LNCaP clone FGC (cell line): Measurements from ENCODE around the gene MDC1.

Source experiments
- DNase-seq: peaks from one replicate; pipeline ENCODE4 v3.0.0-alpha.2; 2011; ENCODE audit warnings: low read depth
- H3K4me3 ChIP-seq: 2 replicates; pipeline ENCODE4 v1.5.1; 2011; ENCODE audit warnings: mild to moderate bottlenecking, low read depth, low read length, control low read depth
- TF ChIP-seq, protein P1 (sequence below): IDR thresholded peaks from 2 replicates; pipeline ENCODE4 v1.5.1; 2012; ENCODE audit warnings: mild to moderate bottlenecking; ENCODE audit not compliant: control insufficient read depth, insufficient read depth; ENCODE audit errors: extremely low read depth

The MDC1 gene

DNA sequence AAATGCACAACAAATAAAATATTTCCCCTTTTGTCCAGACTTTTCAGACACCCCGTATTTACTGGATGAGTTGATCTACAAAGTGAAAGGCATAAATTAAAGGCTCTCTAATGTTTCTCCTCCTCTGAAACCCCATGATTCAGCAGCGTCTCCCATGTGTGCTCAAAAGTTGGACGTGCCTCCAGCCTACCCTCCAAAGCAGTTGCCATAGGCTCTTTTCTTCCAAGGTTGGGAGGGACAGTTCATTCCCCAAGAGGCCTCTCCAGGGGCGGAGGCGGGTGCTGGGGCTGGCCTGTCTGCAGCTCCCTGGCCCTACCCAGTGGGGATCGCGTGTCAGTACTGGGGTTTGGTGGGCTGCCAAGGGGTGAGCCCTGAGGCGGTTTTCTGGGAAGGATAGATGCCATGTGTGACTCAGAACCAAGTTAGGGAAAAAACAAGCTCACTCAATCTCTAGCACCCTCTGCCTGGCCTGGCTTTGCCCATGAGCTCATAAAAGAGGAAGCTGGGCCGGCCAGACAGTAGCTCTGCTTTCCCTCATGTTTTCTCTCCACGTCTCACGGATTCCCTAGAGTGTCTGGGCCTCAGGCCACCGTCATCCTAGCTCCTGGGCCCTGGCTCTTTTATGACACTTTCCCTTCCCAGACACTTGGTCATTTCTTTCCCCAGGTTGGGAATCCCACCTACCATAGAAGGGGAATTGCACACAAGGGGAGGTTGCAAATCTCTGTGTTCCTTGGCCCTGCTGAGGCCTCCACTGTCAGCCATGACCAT lies 35.3 kb upstream of the MDC1 start:
- TF ChIP-seq, protein P1, sequence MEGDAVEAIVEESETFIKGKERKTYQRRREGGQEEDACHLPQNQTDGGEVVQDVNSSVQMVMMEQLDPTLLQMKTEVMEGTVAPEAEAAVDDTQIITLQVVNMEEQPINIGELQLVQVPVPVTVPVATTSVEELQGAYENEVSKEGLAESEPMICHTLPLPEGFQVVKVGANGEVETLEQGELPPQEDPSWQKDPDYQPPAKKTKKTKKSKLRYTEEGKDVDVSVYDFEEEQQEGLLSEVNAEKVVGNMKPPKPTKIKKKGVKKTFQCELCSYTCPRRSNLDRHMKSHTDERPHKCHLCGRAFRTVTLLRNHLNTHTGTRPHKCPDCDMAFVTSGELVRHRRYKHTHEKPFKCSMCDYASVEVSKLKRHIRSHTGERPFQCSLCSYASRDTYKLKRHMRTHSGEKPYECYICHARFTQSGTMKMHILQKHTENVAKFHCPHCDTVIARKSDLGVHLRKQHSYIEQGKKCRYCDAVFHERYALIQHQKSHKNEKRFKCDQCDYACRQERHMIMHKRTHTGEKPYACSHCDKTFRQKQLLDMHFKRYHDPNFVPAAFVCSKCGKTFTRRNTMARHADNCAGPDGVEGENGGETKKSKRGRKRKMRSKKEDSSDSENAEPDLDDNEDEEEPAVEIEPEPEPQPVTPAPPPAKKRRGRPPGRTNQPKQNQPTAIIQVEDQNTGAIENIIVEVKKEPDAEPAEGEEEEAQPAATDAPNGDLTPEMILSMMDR = no peak
- H3K4me3 ChIP-seq = no peak overlapping the region
- DNase-seq = no peak

DNA sequence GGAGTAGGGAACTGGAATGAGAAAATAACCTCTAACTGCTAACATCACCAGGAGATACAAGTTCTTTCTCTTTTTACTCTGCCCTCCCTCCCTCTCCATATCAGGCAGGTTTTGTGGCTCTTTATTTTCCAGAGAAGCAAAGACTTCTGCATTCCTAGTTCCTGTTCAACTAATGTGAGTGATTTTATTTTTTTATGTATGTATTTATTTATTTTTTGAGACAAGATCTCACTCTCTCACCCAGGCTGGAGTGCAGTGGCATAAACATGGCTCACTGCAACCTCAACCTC lies 33.2 kb upstream of the MDC1 start:
- TF ChIP-seq, protein P1 = no peak
- no peak for DNase-seq
- no peak overlapping the region for H3K4me3 ChIP-seq

DNA sequence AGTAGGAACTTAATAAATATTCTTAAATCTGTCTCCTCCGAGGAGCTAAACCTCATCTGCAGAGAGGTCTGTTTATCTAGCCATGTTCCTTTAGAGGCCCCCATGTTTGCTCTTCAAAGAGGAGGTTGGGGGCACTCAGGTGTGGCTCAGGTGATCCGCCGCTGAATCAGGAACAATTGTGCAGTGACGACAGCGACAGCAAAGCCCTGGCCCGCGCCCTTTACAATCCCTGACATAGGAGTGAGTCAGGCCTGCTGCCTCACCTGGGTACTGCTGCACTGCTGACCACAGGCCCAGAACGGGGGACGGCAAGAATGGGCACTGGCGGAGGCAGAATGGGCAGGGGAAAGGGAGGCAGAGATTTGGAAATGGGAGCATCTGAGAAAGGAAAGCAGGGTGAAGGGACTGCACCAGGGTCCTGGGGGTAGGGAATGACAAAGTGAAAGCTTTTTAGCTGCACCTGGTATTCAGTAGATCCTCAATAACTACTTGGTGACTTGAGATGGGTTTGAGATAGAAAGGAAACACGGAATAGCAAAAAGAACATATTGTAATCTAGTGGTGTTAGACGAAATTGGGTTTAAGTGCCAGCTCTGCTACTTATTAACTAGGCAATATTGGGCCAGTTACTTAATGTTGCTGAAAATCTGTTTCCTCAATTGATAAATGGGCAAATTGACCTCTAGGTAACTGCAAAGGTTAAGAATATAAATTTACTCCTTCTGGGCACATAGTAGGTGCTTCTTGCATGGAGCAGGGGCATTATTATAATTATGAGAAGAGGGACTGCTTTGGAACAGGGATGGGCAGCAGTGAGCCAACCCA lies 32.7 kb upstream of the MDC1 start:
- DNase-seq = no peak
- no peak overlapping the region for H3K4me3 ChIP-seq
- TF ChIP-seq, protein P1 = no peak

DNA sequence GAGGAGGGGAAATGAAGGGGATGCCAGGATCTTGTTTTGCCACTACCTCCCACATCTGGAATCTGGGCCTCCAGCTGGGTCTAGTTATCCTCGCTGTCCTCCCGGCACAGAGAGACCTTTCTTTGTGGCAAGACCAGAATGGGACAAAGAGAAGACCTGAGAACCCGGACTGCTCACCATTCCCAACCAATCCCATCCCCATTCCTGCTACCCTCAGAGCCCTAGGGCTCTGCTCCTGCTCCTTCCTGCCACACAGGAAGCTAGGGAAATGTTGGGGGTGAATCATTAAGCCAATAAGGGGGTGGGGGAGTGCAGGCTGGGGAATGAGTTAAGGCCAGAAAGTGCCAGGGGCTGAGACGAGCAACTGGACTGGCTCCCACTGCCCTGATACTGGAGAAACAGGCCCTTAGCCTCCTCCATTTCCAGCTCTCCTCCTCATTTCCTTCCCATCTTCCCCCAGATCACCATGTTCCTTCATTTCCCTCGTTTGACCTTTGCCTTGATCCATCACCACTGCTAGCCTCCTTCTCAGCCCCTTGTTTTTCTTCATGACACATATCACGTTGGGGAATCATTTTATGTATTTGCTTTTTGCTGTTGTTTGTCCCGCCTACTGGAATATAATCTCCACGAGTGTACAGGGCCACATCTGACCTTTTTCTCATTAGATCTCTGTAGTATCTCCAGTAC lies 31.9 kb upstream of the MDC1 start:
- DNase-seq = no peak
- H3K4me3 ChIP-seq = no peak overlapping the region
- TF ChIP-seq, protein P1 = no peak

DNA sequence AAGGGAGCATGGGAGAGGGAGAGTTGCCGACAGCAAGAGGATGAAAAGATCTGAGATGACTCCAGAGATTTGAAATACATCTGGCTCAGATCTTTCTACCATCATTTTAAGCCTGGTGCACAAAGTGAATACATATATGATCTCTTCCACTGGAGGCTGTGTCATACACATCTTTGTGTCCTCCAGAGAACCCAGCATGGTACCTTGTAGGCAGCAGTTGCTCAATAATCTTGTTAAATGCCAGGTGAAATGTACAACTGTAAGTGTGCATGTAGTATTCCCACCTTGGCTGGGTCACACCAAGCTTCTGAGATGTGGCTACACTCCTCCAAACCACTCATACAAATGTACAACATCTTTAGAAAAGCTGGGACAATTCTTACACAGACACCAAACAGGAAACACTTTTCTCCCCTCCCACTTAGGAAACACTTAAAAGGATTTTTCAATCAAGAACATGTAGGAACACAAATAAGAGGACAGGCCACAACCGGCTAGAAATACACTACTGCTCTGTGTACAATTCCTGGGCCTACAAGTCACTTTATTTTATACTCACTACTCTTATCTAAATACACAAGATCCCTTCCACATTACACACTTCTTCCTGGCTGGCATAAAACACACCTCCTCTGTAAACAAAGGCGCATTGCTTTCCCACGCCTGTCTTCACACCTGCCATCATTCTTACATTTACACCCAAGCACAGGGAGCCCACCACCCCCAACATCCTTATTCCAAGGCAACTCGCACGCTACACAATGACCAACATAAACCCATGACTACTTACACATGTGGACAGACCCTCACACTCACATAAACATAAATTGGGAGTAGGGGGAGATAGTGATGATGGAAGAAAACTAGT lies 31.1 kb upstream of the MDC1 start:
- H3K4me3 ChIP-seq = no peak overlapping the region
- TF ChIP-seq, protein P1 = no peak
- peak; percentile 41 for DNase-seq

DNA sequence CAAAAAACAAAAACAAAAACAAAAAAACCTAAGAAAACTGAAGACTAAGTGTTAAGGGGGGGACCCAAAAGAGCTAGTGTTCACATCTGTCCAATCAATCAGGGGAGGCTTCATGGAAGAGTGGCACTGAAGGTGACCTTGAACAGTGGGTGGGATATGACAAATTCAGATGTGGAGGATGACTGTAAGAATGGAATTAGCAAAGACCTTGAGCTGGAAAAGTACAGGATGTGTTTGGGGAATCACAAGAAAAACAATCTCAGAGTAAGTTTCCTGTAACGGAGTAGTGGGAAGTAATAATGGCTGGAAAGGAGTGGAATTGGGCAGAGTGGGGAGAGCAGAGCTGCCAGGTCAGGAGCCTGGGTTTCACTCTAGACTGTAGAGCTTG lies 30.2 kb upstream of the MDC1 start:
- TF ChIP-seq, protein P1 = no peak
- no peak overlapping the region for H3K4me3 ChIP-seq
- DNase-seq = no peak
